ENCODE results near the gene LDHD.
"Not testable (repeated sequence)": the region's sequence is repeated elsewhere in the genome, so short reads cannot be mapped to it uniquely, and the experiment has no call there.

The LDHD gene

GRCh38 chr16:75099738-75100602 lies 16.6 kb downstream of the LDHD start:
- no peak for DNase-seq
- TF ChIP-seq POLR2A (IDR thresholded peaks at IDR 0.05; ENCODE audit: low read length) (no peak), GATA1 (IDR thresholded peaks at IDR 0.05; ENCODE audit: low read depth, low read length) (no peak)

DNA sequence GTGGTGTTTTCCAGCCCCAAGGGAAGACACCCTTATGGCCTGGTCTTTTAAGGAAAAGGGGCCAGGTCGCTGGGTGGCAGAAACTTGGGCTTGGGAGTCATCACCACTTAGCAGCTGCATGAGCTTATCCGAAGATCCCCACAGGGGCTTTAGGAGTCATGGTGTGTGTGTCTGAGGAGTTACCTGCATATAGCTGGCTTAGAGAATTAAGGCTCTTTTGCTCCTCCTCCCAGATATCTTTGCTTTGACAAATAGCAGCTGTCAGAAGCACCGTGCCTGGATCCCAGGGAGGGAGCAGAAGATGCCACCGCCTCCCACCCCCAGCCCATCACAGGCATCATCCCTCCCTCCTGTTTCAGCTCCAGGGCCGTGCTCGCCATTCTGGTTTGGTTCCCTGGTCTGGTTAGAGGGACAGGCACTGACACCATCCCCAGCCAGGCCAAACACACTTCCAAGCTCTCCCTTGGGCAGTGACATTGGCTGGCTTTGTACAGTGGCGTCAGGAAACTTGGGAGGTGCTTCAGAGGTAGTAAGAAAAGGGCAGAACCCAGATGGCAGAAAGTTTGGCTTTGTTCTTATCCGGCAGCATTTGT lies 17.4 kb downstream of the LDHD start:
- no peak for DNase-seq
- TF ChIP-seq POLR2A (IDR thresholded peaks at IDR 0.05; ENCODE audit: low read length) (no peak), GATA1 (IDR thresholded peaks at IDR 0.05; ENCODE audit: low read depth, low read length) (no peak)

- no peak for DNase-seq
- TF ChIP-seq POLR2A (IDR thresholded peaks at IDR 0.05; ENCODE audit: low read length), result no peak
- no peak for TF ChIP-seq GATA1 (IDR thresholded peaks at IDR 0.05; ENCODE audit: low read depth, low read length)
These were observed 18.4 kb downstream of the LDHD start for GRCh38 chr16:75097941-75098901.

DNA sequence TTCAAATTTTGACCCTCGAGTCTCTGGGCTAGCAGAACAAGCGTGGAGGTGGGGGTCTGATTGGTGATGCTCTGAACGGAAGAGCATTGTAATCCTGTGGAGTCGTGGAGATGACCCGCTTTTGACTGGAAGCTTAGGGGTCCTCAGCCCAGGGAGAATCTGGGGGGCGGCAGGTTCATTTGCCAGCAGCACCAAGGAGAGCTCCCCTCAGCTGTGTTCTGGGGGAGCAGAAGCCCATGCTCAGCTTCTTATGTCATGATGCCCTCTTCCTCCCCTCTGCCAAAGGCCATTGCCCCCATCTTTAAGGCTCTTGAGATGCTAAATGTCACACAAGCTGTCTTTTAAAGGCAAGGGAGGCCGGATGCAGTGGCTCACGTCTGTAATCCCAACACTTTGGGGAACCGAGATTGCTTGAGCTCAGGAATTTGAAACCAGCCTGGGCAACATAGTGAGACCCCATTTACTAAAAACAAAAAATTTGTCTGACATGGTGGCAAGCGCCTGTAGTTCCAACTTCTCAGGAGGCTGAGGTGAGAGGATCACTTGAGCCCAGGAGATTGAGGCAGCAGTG lies 19.3 kb downstream of the LDHD start:
- TF ChIP-seq GATA1 (IDR thresholded peaks at IDR 0.05; ENCODE audit: low read depth, low read length), result no peak
- no peak for TF ChIP-seq POLR2A (IDR thresholded peaks at IDR 0.05; ENCODE audit: low read length)
- no peak for DNase-seq

DNA sequence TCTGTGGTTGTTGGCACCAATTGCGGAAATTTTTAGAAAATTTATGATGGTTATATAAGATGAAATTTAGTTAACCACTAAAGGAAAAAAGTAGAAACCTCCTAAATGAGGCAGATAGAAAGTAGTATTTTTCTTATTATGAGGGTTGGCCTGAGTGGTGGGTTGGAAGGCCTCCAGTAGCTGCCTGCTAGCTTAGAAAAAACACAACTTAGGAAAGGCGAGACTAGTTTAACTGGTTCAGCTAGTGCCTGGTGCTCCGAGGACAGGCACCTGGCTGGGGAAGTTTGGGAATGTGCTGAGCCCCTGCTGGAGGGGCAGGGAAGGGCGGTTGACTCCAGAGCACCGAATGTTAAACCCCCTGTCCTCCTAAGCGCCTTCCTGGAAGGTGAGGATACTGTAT lies 19.9 kb downstream of the LDHD start:
- TF ChIP-seq POLR2A (IDR thresholded peaks at IDR 0.05; ENCODE audit: low read length) (no peak), GATA1 (IDR thresholded peaks at IDR 0.05; ENCODE audit: low read depth, low read length) (no peak)
- DNase-seq, result no peak

GRCh38 chr16:75095204-75095621 lies 21.4 kb downstream of the LDHD start:
- no peak for TF ChIP-seq GATA1 (IDR thresholded peaks at IDR 0.05; ENCODE audit: low read depth, low read length)
- no peak for TF ChIP-seq POLR2A (IDR thresholded peaks at IDR 0.05; ENCODE audit: low read length)
- no peak for DNase-seq

GRCh38 chr16:75093598-75094540 lies 22.7 kb downstream of the LDHD start:
- DNase-seq, result no peak

GRCh38 chr16:75092777-75093176 lies 23.8 kb downstream of the LDHD start:
- no peak for TF ChIP-seq GATA1 (IDR thresholded peaks at IDR 0.05; ENCODE audit: low read depth, low read length)
- no peak for TF ChIP-seq POLR2A (IDR thresholded peaks at IDR 0.05; ENCODE audit: low read length)
- no peak for DNase-seq

More at GRCh38 chr16:75093598-75094540, 22.7 kb downstream of the LDHD start:
- TF ChIP-seq POLR2A (IDR thresholded peaks at IDR 0.05; ENCODE audit: low read length), result no peak
- TF ChIP-seq GATA1 (IDR thresholded peaks at IDR 0.05; ENCODE audit: low read depth, low read length), result no peak

DNA sequence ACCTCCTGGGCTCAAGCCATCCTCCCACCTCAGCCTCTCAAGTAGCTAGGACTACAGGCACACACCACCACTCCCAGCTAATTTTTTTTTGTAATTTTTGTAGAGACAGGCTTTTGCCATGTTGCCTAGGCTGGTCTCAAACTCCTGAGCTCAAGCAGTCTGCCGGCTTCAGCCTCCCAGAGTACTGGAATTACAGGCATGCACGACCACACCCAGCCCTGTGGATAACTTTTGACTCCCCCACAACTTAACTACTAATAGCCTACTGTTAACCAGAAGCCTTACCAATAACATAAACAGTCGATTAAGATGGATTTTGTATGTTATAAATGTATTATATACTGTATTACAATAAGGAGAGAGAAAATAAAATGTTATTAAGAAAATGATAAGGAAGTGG lies 25.0 kb downstream of the LDHD start:
- DNase-seq, result not testable (repeated sequence)

GRCh38 chr16:75090899-75091298 lies 25.7 kb downstream of the LDHD start:
- DNase-seq, result not testable (repeated sequence)

DNA sequence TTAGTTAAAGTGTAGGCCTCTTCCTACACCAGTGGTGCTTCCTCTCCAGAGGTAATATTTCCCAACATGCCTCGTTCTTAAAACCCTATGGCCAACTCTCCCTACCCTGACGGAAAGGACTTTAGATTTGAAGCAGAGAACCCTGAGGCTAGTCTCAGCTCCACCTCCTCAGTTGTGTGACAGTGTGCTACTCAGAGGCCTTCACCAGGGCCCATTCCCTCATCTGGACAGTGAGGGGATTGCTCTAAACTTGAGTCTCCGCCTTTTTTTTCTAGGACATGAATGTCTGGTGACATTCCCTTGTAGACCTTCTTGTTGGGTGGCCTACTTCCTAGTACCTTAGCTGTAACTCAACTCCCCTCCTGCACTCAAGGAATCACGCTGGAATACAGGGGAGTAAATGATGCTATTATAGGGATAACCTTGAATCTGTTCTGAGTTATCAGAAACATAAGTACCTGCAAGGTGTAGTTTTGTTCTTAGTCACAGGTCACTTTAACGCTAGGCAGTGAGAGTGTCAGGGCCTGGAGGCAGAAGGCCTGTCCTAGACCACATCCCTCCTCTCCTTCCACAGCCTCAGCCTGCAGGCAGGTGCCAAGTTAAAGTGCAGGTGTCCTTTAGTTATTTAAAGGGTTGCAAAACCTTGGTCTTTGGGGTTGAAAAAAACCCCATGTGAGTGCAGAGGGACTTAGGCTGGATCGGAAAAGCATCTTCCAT lies 26.9 kb downstream of the LDHD start:
- TF ChIP-seq POLR2A (IDR thresholded peaks at IDR 0.05; ENCODE audit: low read length) (no peak), GATA1 (IDR thresholded peaks at IDR 0.05; ENCODE audit: low read depth, low read length) (no peak)
- DNase-seq, result peak; percentile 17 to 52

- TF ChIP-seq GATA1 (IDR thresholded peaks at IDR 0.05; ENCODE audit: low read depth, low read length) (no peak), POLR2A (IDR thresholded peaks at IDR 0.05; ENCODE audit: low read length) (no peak)
- no peak for DNase-seq
These were observed 27.6 kb downstream of the LDHD start for GRCh38 chr16:75088934-75089333.
